ENCODE results near the gene NPDC1.

GRCh38 chr9:137055385-137056364, 9.7 kb upstream of the NPDC1 start:
- no peak for TF ChIP-seq POLR2AphosphoS5 (IDR thresholded peaks at IDR 0.05; ENCODE audit: borderline replicate concordance, low read depth, low read length)
- TF ChIP-seq EZH2 (IDR thresholded peaks at IDR 0.05): no peak
- TF ChIP-seq FOXP2 (optimal IDR thresholded peaks at IDR 0.05; ENCODE audit: control extremely low read depth, extremely low read length, insufficient read depth): no peak

Data from SK-N-MC (cell line).